NCI-H1694 (cell line): ENCODE data around the gene NF1.
"Not testable (repeated sequence)": the region's sequence is repeated elsewhere in the genome, so short reads cannot be mapped to it uniquely, and the experiment has no call there.

ENCODE experiments used
- DNase-seq: peaks from one replicate; lab custom pipeline; 2025; lab: John Stamatoyannopoulos, UW

NF1 gene

DNA sequence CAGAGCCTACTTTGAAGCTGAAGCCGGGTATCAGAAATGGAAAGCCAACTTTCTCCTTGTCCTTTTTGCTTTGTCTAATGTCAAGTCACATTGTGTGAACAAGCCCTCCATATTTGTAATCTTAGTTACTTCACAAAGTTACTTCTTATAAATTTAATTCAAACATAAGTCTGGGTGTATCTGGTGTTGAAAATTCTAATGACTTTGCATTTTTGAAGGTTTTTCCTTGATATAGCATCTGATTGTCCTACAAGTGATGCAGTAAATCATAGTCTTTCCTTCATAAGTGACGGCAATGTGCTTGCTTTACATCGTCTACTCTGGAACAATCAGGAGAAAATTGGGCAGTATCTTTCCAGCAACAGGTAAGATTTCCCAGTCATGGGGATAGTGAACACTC, 165.4 kb downstream of the NF1 start:
- no peak for DNase-seq

DNA sequence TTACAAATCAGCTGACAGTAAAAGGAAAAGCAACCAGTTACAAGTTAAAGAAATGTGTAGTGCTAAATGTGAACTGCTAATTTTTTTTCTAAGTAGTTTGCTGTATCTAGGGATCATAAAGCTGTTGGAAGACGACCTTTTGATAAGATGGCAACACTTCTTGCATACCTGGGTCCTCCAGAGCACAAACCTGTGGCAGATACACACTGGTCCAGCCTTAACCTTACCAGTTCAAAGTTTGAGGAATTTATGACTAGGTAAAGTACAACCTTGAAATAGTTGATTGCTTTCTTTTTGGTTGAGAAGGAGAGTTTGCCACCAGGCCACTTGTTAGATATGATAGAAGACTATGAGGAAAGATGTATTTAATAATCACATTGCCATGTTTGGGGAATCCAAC, 166.8 kb downstream of the NF1 start:
- no peak for DNase-seq

DNA sequence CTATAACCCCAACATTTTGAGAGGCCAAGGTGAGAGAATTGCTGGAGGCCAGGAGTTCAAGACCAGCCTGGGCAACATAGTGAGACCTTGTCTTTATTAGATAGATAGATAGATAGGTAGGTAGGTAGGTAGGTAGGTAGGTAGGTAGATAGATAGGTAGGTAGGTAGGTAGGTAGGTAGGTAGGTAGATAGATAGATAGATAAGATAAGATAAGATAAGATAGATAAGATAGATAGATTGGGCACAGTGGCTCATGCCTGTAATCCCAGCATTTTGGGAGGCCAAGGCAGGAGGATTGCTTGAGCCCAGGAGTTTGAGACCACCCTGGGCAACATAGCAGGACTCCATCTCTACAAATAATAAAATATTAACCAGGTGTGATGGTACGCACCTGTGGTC, 168.1 kb downstream of the NF1 start:
- not testable (repeated sequence) for DNase-seq

DNA sequence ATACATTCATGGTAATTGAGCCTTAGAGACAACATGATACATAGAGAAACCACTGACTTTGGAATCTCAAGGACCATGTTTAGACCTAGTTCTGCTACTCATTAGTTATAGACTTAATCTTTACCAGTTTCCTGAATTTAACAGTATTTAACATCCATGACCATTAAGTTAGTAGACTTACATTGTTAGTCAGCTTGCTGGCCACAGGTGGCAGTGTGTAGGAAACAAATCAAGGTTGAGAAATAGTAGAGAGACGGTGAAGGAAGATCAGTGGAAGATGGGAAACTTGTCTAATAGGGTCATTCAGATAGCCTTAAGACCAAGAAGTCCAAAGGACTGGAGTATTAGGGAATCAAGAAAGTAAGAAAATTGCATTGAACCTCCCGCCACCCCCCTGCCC, 171.3 kb downstream of the NF1 start:
- DNase-seq: no peak

DNA sequence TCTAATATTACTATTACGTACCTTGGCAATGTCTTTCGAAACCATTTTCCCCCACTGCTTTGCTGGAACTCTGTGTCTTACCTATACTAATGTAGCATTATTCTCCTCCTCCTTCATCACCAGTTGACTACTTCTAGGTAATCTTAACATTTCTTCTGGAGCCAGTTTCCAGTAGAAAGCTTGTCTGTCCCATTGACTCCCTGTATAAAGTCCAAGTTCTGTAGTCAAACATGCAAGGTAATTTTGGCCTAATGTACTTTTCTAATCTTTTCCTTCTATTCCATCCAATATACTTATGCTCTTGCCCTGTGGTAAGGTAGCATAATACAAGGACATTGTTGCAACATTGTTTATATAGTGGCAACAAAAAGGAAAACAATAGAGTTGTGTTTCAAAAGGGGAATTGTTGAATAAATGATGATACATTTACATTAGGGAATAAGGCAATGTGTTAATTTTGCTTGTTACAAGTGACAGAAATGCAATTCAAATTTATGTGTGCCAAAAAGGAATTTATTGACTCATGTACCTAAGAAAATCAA, 174.3 kb downstream of the NF1 start:
- no peak for DNase-seq

DNA sequence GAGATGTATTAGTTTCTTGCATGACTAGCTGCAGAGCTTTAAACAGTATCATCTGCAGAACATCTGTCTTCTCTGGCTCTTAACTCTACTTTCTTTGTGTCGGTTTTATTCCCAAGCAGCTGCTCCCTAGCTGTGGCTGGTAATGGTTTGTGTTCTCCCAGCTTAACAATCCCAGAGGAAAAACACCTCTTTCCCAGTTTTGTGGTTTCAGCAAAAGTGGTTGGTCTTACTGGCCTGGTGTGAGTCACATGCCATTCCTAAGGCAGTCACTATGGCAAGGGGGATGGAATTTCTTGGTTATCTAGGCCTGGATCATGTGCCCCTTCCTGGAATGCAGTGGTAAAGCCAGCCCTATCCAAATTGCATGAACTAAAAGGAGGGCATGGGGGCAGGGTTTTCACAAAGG, 174.8 kb downstream of the NF1 start:
- no peak for DNase-seq

DNA sequence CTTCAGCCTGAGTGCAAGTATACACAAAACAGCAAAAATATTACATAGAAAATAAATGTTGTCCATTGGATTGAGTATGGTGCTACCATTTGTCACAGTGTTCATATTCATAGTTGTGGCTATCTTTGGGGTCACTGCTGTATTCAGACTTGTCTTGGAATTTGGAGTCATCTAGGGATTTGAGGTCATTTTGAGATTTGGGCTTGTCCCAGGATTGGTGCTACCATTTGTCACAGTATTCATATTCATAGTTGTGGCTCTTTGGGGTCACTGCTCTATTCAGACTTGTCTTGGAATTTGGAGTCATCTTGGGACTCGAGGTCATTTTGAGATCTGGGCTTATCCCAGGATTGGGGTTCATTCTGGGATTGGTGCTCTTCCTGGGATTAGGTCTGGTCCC, 177.5 kb downstream of the NF1 start:
- no peak for DNase-seq

DNA sequence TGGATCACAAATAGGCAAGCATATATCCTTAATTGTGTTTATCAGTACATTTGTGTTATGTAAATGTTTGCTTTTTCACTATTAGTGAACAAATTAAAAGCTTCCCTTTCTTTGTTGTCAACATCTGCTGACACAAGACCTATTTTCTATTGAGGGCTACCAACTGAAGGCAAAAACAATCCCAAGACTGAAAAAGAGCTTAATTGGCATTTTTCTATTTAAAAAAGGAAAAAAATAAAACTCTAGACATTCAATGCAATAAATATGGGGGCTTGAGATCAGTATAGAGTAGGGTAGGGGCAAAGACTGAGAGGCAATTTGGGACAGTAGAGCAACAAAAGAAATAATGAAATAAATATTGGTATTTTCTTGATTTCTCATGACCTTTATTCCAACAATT, 178.0 kb downstream of the NF1 start:
- no peak for DNase-seq

DNA sequence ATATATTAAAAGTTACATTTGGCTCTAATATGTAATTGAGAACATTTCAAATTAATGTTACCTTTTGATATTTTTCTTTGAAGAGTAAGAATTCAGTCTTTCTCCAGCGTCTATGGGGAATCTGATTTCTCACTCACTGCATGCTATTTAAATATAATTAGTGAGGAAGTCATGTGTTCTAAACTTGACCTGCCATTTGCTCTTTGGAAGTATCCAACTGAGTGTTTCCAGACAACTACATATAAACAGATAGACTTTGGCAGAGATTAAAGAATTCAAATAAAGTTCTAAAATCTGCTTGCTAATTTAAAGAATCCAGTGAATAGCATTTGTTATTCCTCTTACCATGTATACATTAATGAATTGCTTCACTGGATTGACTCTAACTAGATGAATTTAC, 178.7 kb downstream of the NF1 start:
- DNase-seq: no peak

DNA sequence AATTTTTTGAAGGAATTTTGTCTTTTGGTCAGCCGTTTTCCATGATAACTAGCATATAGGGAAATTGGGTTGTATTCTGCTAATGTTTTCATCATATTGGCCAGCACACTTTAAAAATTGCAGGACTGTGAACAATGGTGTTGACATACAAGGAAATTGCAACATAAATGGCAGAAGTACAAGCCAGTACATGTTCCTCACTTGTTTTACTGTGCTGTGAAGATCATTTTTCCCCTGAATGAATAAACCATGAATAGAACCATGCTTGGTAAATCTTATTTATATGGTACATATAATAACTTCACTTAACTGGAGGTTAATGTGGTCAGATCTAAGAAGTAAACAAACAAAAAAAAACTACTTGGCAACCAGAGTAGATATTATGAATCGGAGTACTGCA, 179.5 kb downstream of the NF1 start:
- no peak for DNase-seq

DNA sequence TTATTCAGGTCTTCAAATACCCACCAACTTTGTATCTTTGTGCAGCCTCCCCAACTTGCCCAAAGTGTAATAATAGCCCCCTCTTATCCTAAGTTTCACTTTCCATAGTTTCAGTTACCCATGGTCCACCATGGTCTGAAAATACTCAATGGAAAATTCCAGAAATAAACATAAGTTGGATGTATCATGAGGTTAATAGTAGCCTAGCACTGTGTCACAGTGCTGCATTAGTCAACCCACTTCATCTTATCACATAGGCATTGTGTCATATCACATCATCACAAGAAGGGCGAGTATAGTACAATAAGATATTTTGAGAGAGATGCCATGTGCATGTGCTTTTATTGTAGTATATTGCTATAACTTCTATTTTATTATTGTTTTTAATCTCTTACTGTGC, 180.3 kb downstream of the NF1 start:
- no peak for DNase-seq

DNA sequence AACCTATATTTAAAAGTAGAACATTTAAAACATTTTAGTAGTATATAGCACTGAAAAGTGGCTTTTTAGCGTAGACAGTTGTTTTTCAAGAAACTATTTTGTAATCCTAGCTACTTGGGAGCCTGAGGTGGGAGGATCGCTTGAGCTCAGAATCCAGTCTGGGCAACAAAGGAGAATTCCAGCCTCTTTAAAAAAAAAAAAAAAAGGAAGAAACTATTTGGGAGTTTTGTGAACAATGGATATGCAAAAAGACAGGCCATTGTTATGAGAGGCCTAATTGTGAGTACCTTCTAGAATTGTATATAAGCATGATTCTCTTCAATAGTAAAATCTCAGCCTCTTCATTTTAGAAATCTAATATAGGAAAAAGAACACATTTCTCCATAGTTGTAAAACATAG, 184.6 kb downstream of the NF1 start:
- DNase-seq: no peak

DNA sequence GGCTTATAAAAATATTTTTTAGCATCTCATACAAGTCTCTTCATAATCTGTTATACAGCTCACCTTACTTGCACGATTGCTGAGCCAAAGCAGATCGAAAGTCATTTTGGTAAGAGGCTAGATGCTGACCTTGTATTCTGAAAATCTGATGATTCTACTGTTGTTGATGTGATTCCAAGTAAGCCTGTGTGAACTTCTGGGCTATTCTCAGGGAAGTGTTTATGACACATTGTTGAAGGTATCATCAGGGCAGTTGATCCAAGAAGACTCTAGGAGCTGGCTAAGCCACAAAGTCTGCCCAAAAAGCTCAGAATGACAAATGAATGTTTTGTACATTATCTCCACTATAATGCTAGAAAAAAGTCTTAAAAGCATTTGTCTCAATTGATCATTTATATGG, 186.3 kb downstream of the NF1 start:
- no peak for DNase-seq

DNA sequence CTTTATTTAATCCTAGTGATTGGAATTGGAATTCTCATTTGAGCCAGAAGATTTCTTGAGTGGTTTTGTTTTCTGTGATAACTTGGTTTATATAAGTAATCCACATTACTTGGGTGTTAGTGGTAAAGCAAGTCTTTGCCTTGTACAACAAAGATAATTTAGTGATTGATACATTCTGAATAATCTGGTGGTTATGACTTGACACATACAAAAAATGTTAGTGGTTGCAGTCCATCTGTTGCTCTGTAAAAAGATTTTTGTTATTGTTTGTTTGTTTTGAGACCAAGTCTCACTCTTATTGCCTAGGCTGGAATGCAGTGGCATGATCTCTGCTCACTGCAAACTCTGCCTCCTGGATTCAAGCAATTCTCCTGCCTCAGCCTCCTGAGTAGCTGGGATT, 189.1 kb downstream of the NF1 start:
- no peak for DNase-seq

DNA sequence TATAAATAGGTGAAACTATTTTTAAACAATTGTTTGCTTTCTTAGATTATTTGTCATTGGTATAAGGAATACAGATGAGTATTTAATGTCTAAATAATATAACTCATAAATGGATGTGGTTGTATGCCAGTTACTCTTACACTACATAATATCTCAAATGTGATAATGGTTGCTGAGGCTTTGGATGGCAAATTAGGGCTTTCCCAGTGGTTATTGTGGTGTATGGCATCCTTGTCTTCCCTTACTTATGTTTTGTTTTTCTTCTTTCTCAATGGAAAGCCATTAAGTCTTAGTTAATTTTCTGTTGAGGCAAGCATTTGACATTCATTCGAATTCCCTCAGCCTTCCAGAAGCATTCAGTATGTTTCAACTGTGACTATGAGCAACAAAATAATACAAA, 191.8 kb downstream of the NF1 start:
- DNase-seq: no peak

DNA sequence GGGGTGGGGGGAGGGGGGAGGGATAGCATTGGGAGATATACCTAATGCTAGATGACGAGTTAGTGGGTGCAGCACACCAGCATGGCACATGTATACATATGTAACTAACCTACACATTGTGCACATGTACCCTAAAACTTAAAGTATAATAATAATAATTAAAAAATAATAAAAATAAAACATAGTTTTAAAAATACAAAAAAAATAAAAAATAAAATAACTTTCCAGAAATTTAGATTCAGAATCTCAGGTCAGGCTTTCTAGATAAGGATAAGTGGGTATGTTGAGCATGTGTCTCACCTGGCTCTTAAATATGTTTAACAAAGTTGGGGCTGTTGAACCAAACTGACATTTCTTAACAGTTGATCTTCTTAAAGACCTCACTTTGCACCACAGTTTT, 193.2 kb downstream of the NF1 start:
- not testable (repeated sequence) for DNase-seq

DNA sequence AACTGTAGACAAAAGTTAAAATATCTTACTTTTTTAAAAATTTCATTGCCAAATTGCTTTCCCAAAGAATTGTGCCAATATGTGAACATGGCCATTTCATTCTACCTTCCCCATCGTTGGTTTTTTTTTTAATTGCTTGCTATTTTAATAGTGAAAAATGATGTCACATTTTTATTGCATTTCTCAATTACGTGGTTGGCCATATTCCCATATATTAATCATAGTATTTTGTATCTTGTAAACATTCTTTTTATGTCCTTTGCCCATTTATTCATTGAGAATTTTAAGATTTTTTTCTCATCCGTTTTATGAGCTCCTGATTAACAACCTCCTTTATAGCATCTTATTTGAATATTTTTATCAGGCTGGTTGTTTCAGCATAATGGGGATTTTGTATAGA, 195.0 kb downstream of the NF1 start:
- DNase-seq: no peak

DNA sequence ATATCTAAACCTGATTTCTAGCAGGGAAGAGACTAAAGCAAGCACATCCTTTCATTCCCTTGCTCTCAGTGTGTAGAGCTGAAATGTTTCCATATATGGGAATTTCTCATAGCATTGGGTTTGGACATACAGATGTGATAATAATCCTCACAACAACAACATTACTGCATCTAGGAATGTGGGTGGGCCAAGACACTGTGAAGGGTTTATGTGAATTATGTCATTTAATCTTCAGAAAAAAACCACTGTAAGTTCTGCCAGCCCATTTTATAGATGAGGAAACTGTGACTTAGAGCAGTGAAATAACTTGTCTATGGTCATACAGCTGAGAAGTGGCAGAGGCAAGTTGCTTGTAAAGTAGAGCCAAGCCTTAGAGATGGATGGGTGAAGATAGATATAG, 197.0 kb downstream of the NF1 start:
- DNase-seq: no peak

DNA sequence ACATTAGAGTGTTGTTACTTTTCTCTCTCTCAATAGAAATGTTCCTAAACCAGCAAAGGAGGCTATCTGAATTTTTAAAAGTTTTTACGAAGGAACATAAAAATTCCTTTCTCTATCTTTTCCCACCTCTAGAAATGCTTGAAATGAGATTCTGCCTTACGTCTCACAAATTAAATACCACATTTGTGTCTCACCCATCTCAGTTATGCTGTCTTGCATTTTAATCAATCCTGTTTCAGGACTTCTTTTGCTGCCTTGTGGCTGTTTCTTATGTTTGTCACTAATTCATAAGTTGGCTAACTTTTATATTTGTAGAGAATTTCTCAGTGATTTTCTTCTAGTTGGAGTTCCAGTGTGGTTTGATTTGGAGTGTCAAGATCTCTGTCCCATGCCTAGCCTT, 198.8 kb downstream of the NF1 start:
- DNase-seq: no peak

DNA sequence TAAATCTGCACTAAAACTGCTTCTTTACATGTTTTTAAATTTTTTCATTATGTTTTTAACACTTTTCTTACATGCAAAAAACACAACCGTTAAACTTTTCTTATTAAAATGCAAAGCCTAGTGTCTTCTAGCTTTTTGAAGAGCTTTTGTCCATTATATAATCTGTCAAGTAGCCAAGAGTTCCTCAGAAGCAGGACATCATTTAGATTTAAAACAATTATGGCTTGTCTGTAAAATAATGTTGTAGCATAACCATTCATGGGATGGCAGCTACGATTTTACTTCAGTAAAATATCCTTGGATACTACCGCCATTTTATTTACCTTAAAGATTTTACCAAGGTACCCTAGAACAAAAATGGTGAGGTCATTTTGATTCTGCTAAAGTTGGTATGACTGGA, 199.5 kb downstream of the NF1 start:
- DNase-seq: no peak

DNA sequence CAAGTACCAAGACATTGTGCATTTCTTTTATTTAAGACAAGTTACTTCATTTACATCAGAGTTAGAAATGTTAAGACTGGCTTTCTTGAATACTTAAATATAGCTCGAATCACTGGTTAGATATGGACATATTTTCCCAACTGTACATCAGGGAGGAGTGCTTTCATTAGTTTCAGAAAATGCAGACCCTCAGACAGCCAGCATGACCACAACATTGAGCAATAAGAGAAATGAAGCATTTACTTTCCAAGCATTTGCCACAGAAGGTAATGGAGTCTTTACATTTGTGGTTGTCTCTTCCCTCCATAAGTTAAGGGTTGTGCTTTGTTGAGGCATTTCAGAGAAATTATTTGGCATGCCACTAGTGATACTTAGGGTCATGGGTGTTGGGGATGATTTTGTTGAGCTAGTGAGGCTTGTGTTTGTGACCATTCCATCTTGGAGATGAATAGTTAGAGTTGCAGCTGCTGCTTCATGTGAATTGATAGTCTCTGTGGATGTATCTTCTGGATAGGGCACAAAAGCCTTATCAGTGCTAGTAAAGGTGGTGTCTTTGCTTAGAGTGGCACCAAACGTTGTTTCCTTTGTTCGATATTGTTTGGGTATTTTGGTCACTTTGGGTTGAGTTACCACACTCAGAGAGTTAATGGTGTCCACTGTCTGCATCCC, 200.2 kb downstream of the NF1 start:
- no peak for DNase-seq

DNA sequence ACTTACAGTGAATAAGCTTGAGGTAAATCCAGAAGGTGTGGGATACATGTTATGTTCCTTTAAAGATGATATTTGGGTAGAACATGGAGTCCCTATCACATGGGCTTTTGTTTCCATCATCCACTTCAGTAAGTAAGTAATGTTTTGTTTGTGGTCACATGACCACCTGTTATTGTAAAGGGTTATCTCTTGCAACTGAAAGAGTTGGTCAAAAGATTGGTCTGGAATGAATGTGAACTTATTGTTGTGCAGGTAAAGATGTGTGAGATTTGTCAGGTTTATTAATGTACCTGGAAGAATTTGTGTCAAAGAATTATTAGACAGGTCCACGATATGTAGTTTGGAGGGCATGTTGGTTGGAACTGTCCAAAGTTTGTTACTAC, 200.7 kb downstream of the NF1 start:
- DNase-seq: no peak

DNA sequence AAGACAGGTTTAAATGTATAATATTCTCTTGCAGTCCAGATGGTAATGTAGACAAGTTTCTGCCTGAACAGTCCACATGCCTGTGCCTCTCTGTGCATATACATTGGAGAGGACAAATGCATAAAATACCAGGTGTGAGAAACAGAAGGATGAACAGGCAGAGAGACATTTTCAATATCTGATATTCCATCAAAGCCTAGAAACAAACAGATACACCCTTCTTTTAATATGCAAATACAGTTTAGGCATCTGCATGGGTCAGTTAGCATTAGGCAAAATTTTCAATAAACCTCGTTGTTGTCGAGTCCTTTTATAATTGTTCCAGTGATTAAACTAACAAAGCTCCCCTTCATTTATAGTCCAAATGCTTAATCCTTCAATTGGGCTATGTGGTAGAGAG, 201.4 kb downstream of the NF1 start:
- DNase-seq: no peak

DNA sequence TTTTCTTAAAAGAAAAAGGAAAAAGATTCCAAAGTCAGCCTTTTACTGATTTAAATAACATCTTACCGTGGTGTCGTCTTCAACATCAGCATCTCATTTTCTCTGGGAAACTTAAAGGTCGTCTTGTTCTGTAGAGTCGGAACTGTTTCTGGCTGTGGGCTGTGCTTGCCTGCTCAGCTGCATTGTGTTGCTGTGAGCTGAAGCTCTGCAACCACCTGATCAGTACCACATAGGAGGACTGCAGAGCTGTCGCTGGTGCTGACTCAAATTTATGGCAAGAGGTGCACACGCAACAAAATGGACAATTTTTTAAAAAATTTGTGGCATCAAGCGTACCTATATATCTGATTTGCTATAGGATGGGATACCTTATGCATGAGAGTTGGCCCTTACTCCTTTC, 202.3 kb downstream of the NF1 start, which contains the start of gene OMG:
Gene OMG, minus strand, starts transcription at position 150 of the 400 bp plus-strand sequence. CDS start 908 bp downstream, outside the sequence.
- no peak for DNase-seq
